Esophagus mucosa (tissue), 1 donor: Measurements from ENCODE around the gene STK40. TPM values are rescaled to one million over a fixed set of nuclear protein-coding genes. Genes with fewer than 3 reads are reported as not detected.

ENCODE experiments used
- ATAC-seq: fragments of 200-7000 bp; cut with Tn5 transposase; one replicate; pipeline ENCODE4 v1.9.1; 2020
- total RNA-seq: library from RNA; stranded (reverse); gene quantifications from one replicate; pipeline ENCODE4 v1.2.4, GENCODE V29; 2023
- donor health status: DM: yes; HTN: yes; CAD: no.

The STK40 gene
- total RNA-seq, 1 donor from 2014 or later = 31.8 TPM

- peak; percentile 90 for ATAC-seq
Observed at GRCh38 chr1:36397378-36398230, 11.9 kb upstream of the STK40 start, which contains the start of gene LSM10. TSS of gene LSM10 (minus strand) at chr1:36397908. CDS start at chr1:36394129, 3,779 bp downstream.

DNA sequence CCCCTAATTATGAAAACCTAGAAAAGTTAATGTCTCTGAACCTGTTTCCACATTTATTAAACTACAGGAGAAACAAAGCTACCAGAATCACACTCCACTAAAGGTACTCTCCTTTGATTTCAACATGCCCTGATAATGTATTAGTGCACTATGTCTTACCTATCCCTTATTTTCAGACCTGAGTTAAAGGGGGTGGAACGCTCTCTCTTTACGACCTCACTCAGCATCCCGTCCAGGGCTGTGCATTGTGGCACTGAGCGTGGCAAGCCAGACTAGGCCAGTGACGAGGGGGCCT, 11.3 kb upstream of the STK40 start:
- ATAC-seq = peak; percentile 44

- no peak for ATAC-seq
Observed at GRCh38 chr1:36396359-36396758, 10.6 kb upstream of the STK40 start.

GRCh38 chr1:36393686-36394085, 8.0 kb upstream of the STK40 start:
- ATAC-seq = no peak

DNA sequence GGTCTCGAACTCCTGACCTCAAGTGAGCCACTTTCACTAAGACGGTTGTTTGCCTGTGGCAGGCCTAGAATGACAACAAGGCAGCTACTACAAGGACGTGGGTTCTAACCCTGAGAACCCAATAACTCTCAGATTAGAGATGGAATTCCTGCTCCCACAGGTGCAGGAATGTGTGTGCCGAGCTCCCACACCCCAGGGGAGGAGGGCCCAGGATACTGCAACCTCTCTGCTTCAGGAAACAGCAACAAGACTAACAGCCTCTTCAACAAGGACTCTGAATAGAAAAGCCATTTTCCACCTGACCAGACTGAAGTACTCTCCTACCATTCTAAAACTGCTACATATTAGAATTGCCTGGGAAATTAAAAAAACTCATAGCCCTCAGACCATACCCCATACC, 7.1 kb upstream of the STK40 start:
- ATAC-seq = no peak

- no peak for ATAC-seq
Observed at GRCh38 chr1:36391271-36391670, 5.5 kb upstream of the STK40 start.

DNA sequence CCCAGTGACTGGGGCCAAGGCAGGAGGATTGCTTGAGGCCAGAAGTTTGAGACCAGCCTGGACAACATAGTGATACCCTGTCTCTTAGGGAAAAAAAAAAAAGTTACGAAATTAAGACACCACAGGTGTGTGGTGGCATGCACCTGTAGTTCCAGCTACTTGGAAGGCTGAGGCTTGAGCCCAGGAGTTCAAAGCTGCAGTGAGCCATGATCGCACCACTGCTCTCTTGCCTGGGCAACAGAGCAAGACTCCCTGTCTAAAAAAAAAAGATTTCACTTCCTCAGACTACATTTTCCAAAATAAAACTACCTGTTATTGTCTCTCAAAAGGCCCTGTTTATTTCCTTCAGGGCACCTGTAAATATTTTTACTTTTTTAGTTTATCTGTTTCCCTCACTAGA, 4.7 kb upstream of the STK40 start:
- ATAC-seq = no peak

GRCh38 chr1:36389999-36390398, 4.3 kb upstream of the STK40 start:
- ATAC-seq = no peak

DNA sequence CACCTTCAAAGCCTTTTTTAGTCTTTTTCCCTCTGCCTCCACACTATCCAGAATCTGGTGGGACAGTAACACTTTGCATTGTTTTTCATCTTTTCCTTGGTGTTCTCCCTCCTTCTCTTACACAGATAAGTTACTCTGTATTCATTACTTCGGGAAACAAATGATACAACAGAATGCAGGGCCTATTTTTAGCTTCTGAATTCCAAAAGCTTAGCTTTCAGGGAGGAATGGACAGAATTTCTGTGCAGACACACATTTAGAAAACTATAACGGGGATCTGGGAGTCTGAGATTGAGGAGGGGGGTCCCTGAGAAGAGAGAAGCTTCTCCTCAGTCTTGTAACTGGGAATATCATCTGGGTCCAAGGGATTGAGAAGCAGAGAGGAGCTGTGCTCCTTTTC, 3.5 kb upstream of the STK40 start:
- ATAC-seq = no peak

DNA sequence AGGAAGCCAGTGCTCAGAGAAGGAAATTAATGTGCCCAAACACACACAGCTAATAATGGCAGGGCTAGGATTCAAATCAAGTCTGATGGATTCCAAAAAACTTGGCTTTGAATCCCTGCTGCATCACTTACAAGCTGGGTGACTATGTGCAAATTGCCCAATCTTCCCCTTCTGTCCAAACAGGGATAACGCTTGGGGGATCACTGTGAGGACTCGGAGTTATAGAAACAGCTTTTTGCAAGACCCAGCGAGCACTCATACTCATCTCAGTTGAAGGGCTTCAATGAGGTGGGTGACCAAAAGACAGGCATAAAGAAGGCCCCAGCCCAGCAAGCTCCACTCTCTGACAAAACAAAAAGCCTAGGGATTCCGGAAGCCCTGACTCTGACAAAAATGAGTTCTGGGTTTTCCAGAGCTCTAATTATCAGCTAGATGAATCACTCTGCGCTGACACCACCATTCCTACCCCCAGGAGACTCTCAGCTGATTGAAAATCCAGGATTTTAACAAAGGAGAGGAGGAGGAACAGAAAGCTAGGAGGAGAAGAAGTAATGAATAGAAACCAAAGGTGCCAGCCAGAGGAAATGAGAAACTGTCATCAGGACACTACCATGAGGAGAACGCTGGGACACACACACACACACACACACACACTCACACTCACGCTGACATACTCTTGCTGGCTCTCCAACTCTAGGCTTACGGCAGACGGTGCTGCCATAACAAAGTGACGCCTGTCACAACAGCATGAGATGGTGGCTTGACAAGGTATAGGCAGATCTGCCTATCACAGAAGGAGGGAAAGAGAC, 1.6 kb upstream of the STK40 start:
- no peak for ATAC-seq

- ATAC-seq = peak; percentile 87
Observed at GRCh38 chr1:36386265-36387140, 779 bp upstream of the STK40 start.

DNA sequence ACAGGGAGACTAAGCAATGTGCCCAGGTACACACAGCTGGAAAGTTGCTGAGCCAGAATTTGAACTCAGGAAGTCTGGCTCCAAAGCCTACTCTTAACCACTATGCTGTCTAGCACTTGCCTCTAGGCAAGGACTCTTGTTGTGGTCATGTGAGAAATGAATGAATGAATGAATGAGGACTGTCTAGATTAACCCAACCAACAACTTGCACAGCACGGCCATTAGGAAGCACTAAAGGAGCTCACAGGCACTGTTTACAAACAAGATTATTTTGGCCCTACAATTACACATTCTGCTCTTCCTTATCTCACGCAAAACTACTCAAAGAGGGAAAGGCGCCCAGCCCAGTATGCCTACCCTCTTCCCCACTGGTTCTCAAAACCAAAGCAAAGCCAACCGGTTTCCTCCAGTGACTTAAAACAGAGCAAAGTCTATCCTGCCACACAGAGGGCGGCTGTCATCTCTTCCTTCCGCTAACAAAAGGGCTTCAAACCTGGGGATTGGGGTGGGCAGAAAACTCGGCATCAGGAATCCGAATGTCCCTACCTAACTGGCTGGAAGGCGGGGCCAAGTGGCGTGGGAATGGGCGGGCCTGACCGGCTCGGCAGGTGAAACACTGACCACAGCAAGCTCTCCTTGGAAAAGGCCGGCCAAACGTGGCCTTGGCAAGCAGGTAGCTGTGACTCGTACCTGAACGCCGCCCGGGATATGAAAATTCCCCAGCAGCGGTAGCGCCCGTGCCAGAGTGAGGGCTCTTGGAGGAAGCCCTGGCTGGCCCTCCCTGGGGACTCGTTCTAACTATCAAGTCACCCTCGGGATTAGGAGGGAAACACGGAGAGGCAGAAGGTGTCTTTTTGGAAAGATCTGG, 948 bp downstream of the STK40 start:
- peak; percentile 1 for ATAC-seq

DNA sequence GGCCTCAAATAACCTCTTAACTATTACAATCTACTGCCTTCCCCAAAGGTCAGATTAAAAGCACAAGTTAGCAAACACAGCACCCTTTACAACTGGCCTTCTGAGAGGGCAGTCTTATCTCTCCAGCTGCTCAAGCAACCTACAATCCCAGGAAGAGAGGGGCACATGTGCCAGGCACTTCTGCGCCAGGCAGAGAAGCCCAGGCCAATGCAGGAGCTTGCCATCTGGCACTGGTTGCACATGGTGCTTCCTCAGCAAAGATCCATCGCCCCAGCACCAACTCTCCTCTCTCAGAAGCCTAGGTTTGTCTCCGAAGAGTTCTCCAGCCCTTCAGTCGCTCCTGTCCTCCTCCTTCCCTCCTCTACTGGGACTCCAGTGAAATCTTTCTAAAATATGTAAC, 2.5 kb downstream of the STK40 start:
- no peak for ATAC-seq

GRCh38 chr1:36382669-36383068, 3.1 kb downstream of the STK40 start:
- no peak for ATAC-seq

- ATAC-seq = no peak
Observed at GRCh38 chr1:36382231-36382630, 3.5 kb downstream of the STK40 start.

- ATAC-seq = no peak
Observed at GRCh38 chr1:36381405-36381804, 4.3 kb downstream of the STK40 start.

- ATAC-seq = no peak
Observed at GRCh38 chr1:36380782-36381181, 4.9 kb downstream of the STK40 start.

DNA sequence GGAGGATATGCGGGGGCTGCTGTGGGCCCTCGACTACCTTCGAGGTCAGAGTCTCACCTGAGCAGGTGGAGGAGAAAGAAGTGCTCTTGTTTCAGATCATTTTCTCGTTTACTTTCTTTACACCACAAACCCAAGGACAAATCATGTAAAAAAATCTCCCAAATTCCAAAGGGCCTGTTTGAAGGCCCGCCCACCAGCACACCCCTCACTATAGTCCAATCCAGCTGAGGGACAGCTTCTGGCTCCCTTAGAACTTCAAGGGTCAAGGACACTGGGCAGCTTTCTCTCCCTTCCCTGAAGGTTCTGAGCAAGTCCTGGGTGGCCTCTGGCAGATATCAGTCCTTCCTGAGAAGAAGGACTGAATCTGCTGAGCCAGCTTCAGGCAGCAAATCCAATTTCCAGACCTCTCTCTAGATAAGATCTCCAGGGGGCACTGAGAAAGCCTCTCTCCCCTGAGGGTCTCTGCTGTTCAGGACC, 5.5 kb downstream of the STK40 start:
- ATAC-seq = no peak

DNA sequence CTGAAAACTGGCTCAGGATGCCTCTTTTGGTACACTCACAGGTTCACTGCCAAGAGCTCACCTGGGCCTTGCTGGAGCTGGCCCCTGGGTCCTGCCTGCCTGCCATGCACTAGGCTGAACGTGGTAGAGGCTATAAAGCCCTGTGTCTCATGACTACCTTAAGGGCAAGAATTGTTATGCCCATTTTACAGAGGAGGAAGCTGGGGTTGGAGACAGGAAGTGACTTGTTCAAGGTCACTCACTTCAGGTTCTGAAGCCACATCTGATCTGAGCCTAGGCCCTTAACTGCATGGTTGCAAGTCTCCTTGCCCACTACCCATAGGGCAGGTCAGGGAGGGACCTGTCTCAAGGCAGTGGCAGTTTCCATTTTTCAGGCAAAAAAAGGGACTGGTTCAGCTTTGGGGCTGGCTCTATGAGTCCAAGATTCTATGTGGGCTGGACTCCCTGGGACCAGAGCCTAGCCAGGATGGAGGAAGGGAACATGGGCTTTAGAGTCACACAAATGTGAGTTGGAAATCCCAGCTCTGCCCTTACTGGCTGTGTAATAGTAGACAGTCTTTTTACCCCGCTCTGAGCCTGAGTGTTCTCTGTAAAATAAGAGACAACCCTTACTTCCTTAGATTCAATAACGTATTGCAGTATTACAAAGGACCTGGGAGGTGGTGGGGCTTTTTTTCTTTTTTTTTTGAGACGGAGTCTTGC, 7.8 kb downstream of the STK40 start:
- ATAC-seq = no peak

DNA sequence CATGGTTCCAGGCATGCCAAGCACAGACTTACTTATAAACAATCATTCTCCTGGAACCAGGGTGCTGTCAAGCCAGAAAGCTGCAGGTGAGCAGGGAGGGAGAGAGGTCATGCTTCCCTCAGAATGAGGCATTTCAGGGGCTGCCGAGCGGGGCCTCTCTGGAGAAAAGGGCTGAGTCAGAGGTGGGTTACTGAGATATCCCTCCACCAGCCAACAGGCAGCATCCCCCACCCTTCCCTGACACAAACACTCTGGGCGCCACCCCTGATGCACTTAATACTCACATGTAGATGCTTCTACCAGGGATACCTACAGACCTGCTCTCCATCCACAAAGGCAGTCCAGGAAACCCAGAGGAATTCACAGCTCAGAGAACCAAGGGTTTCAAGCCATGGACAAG, 13.1 kb downstream of the STK40 start:
- no peak for ATAC-seq
